NCI-H146 treated with DMSO at 0.1 percent for 48 hours (cell line): ENCODE results near the gene SLC35B4.

Source experiments
- DNase-seq: peaks from one replicate; lab custom pipeline; 2025; ENCODE audit not compliant: unreplicated experiment; lab: John Stamatoyannopoulos, UW

The SLC35B4 gene

DNA sequence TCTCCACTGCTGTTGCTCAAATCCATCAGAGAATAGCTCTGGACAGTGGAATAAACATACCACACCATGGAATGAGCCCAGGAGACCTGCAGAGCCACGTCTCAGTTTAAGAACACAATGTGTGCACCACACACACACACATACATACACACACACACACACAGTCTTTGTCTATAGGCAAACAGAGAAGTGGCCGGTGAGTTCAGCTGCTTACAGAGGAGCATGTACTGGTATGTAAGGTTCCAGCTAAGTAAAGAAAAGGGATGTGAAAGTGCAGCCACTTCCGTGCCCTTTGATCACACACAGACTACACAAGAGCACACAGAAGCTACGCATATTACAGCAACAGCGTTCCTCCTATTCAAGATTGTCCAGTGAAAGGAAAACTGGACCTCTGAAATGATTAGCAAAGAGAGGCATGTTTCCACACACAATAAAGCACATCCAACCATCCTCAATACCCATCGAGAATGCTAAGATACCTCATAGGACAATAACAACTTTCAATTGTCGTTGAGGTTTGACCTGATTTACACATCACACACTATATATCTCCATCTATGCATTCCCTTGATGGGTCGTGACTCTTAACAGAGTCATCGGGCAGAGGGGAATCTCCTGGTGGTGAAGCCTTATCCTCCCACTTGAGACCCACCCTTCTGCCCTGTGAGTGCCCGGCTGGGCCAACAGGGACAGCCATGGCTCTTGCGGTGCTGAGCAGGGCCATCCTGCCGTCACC is 23.6 kb downstream of the SLC35B4 start:
- no peak for DNase-seq

DNA sequence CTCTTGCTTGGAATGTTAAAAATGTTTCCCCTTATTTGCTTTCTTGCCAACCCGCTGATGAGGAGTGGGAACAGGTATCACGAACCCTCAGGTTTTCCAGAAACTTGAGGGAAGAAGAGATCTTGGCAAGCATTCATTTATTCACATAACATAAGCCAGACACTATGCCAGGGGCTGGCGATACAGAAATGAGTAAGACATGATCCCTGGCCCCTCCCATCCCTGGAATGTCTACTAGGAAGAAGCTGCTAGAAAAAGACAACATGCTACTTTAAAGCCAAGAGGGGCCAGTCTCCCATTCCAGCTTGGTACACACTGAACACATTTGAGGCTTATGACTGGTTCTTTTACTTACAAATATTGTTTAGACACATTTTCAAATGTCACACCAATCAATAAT is 26.4 kb downstream of the SLC35B4 start:
- DNase-seq: no peak

DNA sequence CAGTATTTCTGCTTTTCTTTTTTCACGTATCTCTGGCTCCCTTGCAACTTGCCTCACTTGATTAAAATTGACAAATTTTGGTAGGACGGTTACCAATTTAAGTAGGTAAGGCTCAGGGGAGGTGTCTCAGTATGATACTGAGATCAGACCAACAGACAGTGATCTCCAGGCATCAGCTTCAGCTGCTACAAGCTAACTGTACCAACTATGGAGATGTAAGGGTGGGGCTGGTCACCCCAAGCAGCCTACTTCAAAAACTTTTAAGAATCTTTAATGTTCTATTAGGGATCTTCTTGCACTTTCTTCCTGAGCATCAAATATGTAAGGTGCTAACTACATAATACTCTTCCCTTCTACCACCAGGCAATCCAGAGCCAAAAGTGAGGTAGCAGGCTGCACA is 26.9 kb downstream of the SLC35B4 start:
- DNase-seq: no peak

DNA sequence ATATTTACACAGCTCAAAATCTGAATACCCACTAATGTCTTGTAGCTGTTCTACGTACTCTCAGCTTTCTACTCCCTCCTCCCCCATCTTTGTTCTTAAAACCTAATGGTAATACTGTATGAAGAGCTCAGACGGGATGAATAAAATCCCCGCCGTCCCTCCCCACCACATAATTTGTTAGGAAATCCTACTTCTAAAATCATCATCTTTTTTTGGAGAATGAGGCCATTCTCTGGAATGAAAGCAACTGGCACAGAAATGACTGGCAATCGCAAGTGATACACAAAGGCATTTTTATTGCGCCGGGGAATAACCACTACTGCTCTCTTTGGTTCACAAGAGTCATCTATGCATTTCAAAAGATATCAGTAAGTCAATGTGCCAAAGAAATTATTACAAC is 27.3 kb downstream of the SLC35B4 start:
- DNase-seq: no peak

DNA sequence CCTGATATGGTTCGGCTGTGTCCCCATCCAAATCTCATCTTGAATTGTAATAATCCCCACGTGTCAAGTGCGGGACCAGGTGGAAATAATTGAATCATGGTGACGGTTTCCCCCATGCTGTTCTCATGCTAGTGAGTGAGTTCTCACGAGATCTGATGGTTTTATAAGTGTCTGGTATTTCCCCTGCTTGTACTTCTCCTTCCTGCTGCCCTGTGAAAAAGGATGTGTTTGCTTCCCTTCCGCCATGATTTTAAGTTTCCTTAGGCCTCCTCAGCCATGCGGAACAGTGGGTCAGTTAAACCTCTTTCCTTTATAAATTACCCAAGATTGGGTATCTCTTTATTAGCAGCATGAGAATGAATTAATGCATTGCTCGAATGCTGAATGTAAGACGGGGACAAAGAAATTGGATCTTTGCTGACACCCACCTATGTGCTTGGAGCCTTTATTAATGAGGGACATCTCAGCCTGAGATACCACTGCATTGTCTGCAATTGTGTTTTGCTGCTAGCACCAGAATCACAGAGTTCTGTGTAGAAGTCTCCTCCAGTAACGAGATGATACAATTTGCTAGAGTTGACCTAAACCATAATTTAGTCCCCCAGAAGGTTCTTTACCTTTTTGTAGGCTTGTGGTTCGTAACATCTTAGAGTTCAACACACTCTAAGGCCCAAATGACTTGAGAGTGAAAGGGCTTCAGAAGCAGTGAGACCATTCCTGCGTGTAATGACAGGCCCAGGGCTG is 28.6 kb downstream of the SLC35B4 start:
- DNase-seq: no peak

DNA sequence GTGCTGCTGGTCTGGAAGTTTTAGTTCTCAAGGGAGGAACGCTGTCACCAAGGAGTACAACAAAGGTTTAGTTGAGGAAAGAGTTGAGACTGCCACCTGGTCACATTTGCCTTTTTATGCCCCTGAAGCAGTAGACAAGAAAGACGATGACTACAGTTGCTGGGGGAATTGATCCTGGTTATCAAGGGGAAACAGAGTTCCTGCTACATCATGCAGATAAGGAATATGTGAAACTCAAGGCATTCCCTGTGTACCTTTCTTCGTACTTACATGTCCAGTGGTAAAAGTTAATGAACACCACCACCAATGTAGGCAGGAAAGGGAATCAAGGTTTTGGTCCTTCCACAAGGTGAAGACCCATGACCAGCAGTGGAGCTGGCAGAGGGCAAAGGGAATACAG is 31.8 kb downstream of the SLC35B4 start:
- no peak for DNase-seq

DNA sequence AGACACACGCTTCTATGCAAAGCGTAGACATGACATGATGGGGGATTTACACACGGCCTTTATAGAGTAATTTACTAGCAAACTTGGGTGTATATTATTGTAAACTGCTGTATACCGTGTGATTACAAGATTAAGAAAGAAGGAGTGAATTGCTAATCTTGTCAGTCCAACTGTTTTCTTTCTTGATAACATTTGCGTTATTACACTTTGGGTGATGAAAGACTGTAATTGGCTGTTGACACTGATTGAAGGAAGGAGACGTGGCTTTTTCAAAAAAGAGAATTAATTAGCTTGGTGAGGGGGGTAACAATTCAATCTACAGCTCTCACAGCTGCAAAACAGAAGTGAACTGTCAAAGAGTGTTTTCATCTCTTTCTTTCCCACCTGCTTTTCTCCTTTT is 32.7 kb downstream of the SLC35B4 start:
- no peak for DNase-seq

DNA sequence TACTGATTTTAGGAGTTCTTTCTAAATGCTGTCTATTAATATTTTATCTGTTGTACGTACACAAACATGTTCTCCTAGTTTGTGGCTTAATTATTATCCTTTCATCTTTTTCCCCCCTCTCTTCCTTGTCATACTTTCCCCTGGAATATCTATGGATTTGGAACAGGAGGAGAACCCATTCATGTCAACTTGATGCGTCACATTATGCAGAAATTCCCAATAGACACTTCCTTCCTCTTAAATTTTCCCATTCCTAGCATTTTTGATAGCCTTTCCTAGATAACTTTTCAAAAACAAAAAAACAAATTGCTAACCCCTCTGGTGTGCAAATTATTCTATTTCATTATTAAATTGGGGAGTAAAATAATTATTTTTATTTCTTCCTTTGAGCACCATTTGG is 36.2 kb downstream of the SLC35B4 start:
- no peak for DNase-seq

DNA sequence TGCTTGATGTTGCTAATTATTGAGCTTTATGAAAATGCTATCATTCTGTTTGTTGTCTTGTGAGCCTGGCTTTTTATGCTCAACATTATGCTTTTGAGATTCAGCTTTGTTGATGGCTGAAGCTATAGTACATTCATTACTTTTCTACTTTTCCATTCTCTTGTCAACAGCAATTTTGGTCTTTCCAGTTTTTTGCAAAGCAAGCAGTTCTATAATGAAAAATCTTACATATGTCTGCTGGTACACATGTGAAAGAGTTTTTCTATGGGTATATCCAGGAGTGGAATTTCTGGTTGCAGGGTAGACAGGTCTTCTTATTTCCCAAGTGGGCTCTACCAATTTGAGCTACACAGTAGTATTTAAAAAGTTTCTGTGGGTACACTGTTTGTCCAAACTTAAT is 36.8 kb downstream of the SLC35B4 start:
- no peak for DNase-seq

DNA sequence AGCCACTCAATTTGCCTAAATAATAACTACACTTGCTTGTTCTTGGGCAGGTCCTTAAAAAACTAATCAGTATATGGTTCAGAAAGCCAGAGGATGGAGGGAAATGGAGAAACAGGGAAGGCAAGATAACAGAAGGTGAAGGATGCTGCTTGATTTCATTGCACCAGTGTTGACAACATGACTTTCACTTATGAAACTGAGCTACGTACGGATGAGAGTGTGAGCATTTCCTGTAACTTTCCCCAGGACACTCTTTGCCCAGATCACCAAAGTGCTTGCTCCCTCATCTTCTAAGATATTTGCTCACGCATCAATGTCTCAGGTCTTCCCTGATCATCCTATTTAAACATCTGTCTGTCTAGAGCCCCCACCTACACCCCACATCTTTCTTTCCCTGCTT is 37.4 kb downstream of the SLC35B4 start:
- DNase-seq: no peak

DNA sequence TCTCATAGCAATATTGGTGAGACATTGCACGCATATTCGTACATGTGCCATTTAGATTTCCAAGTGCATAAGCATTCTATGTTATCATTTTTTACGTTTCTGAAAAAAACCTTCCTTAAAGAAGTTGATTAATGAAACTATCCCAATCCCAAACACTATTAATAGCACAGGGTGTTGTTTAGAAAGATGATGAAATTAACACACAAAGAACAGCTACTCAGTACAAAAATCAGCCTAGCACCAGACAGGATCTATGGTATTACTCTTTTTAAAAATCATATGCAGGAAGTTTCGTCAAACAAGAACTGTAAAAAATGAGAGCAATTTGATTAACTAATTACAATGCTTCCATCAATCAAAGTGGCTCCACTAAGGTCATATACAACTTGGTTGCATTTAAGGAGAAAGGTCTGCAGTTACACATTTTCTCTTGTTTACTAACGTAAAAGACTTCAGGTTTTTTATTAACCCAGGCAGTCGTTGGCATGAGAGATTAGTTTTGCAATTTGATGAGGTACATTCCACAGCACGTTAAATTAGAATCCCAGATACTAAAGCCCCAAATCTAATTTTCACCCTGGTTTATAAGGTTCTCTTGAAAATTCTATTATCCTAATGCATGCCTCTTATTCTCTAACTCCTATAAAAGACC is 38.1 kb downstream of the SLC35B4 start:
- DNase-seq: no peak

DNA sequence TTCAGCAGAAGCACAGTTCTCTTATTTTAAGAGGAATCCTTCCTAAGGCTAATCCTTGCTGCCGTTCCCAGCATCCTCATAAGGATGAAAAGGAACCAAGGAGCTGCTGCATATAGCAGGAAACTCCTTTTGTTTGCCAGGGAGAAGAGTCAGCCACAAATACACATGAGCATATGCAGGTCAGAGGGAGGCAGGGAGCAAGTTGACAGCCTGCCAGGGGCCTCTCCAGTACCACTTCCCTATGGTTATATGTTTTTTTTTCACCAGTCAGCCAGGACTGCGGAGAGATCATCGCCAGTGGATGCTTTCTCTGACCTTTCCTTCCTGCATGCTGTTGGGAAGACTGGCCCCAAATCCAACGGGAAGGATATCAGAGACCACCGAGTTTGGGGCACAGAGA is 39.8 kb downstream of the SLC35B4 start:
- DNase-seq: no peak

DNA sequence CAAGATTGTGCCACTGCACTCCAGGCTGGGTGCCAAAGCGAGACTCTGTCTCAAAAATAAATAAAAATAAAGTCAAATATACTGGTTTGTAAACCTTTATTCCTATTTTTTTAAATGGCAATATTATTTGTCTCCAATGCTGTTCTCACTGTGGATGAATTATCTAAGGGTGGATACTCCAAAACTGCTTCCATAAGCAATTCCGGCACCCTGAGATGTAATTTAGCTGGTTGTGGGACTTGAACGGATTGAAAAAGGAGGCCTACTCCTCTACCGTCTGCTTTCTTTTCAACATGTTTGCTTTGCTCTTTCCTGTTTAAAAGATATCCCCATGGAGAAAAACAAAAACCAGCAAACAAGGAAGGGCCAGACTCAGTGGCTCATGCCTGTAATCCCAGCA is 54.4 kb downstream of the SLC35B4 start:
- DNase-seq: no peak

DNA sequence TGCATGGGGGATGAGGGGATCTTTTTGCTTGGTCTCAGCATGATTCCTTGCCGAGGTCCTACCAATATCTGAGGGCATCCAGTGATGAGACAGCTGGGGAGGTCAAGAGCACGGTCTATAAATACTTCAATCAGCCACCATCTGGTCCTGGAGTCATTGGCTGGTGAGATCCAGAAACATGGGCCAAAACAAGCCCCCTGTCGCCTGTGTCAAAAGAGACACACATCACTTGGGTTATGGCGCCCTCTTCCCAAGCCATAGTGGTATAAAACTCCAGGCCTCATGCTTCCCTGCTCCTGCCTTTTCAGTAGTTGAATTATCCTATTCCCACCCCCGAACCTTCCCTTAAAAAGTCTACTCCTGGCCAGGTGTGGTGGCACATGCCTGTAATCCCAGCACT is 60.9 kb downstream of the SLC35B4 start:
- DNase-seq: no peak

DNA sequence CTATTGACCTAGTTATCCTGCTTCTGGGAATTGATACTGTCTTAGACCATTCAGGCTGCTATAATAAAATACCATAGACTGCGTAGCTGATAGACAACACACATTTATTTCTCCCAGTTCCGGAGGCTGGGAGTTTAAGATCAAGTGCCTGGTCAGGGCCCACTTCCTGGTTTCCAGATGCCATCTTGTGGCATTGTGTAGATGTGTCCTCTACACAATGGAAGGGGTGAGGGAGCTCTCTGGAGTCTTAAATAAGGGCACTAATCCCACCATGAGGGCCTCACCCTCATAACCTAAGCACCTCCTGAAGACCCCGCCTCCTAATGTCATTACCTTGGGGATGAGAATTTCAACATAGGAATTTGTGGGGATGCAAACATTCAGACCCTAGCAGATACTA is 62.4 kb downstream of the SLC35B4 start:
- no peak for DNase-seq

DNA sequence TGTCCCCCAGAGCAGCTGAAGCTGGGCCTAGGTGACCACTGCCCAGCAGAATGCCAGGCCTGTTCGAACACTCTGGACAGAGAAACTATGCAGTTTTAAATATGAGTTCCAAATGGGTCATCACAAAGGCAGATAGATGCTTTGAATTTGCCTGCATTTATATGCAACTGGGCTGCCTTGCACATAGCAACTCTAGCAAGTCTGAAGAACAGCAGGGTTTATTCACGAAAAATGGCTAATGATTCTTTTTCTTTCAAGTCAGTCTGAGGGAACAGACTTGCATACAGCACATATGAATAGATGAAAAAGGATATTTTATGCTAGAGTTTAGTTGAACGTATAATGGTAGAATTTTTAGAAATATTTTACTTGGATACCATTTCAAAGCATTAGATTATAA is 68.5 kb downstream of the SLC35B4 start:
- DNase-seq: no peak

DNA sequence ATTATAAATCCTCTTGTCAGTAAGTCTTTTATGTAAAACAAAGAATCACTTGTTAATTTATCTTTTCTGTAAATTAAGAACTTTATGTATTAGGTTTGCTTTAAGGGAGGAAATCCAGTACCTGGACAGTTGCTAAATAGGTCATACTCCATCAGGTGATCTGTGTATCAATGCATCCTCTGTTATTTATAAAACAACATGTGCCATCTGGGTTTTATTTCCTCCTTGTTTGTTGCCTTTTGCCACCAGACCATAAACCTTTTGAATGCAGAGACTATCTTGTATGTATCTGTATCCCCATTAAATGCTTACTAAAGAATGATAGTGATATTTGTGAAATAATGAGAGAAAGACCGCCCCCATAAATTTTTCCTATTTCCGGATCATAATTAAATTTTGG is 70.0 kb downstream of the SLC35B4 start:
- DNase-seq: no peak

DNA sequence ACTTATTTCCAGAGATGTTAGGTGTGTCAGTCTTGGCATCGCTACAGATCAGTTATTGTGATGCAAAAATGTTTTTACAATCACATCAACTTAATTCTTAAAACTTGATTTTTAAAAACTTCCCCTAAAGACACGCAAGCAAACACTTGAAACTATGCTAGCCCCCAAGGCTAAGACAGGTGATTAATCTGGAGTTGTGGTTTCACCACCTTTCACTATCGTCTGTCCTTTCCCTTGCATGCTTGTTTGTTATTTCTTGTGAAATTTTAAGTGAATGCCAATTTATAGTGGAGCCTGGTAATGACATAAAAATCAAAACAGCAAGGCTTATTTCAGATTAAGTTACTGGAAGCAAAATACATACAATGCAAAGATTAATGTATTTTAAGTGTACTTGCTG is 70.4 kb downstream of the SLC35B4 start:
- no peak for DNase-seq

DNA sequence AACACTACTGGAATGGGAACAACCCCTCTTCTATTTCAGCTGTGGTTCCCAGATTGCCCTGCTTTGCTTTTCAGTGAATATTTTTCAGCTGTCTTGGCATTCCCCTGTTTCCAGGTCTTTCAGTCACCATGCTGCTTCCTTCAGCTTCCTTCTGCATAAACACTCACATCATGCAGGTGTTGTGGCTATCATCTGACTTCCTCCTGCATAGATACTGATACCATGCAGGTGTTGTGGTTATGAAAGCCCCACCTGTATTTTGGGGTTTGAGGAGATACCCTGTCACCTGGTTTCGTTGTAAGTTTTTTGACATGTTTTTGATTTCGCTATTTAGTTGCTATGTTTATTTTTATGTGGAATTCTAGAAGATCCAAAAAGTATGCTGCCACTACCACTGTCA is 71.5 kb downstream of the SLC35B4 start:
- DNase-seq: no peak
